Measurements from ENCODE around the gene DHRS2. TPM values are rescaled to one million over a fixed set of nuclear protein-coding genes. Genes with fewer than 3 reads are reported as not detected.

The DHRS2 gene
- total RNA-seq, 2 donors from 2014 or later = not detected

GRCh38 chr14:23626946-23627345 lies 9.2 kb upstream of the DHRS2 start:
- no peaks in the 10 kb centered on the region for H3K36me3 ChIP-seq
- H3K27me3 ChIP-seq = no peaks in the 10 kb centered on the region
- peaks cover 0 to 5% of the 10 kb centered on the region in 2 donors for H3K4me1 ChIP-seq
- DNase-seq (ENCODE audit: low spot score) = no peak
- no peak overlapping the region for H3K4me3 ChIP-seq
- H3K9me3 ChIP-seq = peaks cover 0 to 14% of the 10 kb centered on the region in 2 donors
- no peak overlapping the region for H3K27ac ChIP-seq
- TF ChIP-seq, protein P1, sequence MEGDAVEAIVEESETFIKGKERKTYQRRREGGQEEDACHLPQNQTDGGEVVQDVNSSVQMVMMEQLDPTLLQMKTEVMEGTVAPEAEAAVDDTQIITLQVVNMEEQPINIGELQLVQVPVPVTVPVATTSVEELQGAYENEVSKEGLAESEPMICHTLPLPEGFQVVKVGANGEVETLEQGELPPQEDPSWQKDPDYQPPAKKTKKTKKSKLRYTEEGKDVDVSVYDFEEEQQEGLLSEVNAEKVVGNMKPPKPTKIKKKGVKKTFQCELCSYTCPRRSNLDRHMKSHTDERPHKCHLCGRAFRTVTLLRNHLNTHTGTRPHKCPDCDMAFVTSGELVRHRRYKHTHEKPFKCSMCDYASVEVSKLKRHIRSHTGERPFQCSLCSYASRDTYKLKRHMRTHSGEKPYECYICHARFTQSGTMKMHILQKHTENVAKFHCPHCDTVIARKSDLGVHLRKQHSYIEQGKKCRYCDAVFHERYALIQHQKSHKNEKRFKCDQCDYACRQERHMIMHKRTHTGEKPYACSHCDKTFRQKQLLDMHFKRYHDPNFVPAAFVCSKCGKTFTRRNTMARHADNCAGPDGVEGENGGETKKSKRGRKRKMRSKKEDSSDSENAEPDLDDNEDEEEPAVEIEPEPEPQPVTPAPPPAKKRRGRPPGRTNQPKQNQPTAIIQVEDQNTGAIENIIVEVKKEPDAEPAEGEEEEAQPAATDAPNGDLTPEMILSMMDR (IDR thresholded peaks at IDR 0.05) = no peak

DNA sequence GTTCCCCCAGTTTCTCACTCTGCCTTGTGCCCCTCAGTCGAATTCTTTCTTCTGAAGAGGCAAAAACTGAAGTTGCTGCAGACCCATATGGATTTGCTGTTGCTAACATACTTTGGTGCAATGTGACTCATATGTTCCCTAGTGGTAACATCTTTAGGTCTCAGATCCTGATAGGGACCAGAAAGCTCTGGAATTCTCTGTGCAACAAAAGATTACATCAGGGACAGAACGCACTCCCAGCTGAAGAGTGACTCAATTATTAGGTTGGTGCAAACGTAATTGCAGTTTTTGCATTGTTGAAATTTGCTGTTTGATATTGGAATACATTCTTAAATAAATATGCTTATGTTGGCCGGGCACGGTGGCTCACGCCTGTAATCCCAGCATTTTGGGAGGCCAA lies 8.2 kb upstream of the DHRS2 start:
- no peak overlapping the region for H3K4me3 ChIP-seq
- DNase-seq (ENCODE audit: low spot score) = no peak
- peaks cover 0 to 9% of the 10 kb centered on the region in 2 donors for H3K4me1 ChIP-seq
- H3K27ac ChIP-seq = no peak overlapping the region
- no peaks in the 10 kb centered on the region for H3K27me3 ChIP-seq
- no peaks in the 10 kb centered on the region for H3K36me3 ChIP-seq
- peaks cover 0 to 14% of the 10 kb centered on the region in 2 donors for H3K9me3 ChIP-seq
- TF ChIP-seq, protein P1 (IDR thresholded peaks at IDR 0.05) = no peak

- TF ChIP-seq, protein P1 (IDR thresholded peaks at IDR 0.05) = no peak
- no peak for DNase-seq (ENCODE audit: low spot score)
- H3K27me3 ChIP-seq = no peaks in the 10 kb centered on the region
- no peaks in the 10 kb centered on the region for H3K36me3 ChIP-seq
- H3K9me3 ChIP-seq = peaks cover 0 to 11% of the 10 kb centered on the region in 2 donors
- peaks cover 0 to 9% of the 10 kb centered on the region in 2 donors for H3K4me1 ChIP-seq
- H3K27ac ChIP-seq = no peak overlapping the region
- no peak overlapping the region for H3K4me3 ChIP-seq
Observed at GRCh38 chr14:23629204-23629603, 7.0 kb upstream of the DHRS2 start.

- H3K9me3 ChIP-seq = peaks cover 0 to 4% of the 10 kb centered on the region in 2 donors
- H3K27ac ChIP-seq = no peak overlapping the region
- H3K36me3 ChIP-seq = no peaks in the 10 kb centered on the region
- TF ChIP-seq, protein P1 (IDR thresholded peaks at IDR 0.05) = no peak
- peaks cover 0 to 9% of the 10 kb centered on the region in 2 donors for H3K4me1 ChIP-seq
- no peak overlapping the region for H3K4me3 ChIP-seq
- no peaks in the 10 kb centered on the region for H3K27me3 ChIP-seq
- DNase-seq (ENCODE audit: low spot score) = no peak
Observed at GRCh38 chr14:23629832-23630396, 6.2 kb upstream of the DHRS2 start.

GRCh38 chr14:23630687-23631086 lies 5.5 kb upstream of the DHRS2 start:
- Histone ChIP-seq H3K27ac (no peak overlapping the region), H3K36me3 (no peaks in the 10 kb centered on the region), H3K4me1 (peaks cover 0 to 9% of the 10 kb centered on the region in 2 donors), H3K9me3 (no peaks in the 10 kb centered on the region), H3K4me3 (no peak overlapping the region), H3K27me3 (no peaks in the 10 kb centered on the region)
- DNase-seq (ENCODE audit: low spot score) = no peak
- TF ChIP-seq, protein P1 (IDR thresholded peaks at IDR 0.05) = no peak

GRCh38 chr14:23631234-23631633 lies 4.9 kb upstream of the DHRS2 start:
- H3K27ac ChIP-seq = no peak overlapping the region
- H3K27me3 ChIP-seq = no peaks in the 10 kb centered on the region
- TF ChIP-seq, protein P1 (IDR thresholded peaks at IDR 0.05) = no peak
- no peaks in the 10 kb centered on the region for H3K9me3 ChIP-seq
- H3K36me3 ChIP-seq = no peaks in the 10 kb centered on the region
- no peak for DNase-seq (ENCODE audit: low spot score)
- H3K4me3 ChIP-seq = no peak overlapping the region
- H3K4me1 ChIP-seq = peaks cover 0 to 9% of the 10 kb centered on the region in 2 donors
